Left forelimb (tissue), 1 donor: Measurements from ENCODE around the gene GOLGA6C.
"Not testable (repeated sequence)": the region's sequence is repeated elsewhere in the genome, so short reads cannot be mapped to it uniquely, and the experiment has no call there.

Experiments used
- DNase-seq: peaks from one replicate; pipeline ENCODE4 v3.0.0-alpha.2; 2018; ENCODE audit warnings: low spot score

The GOLGA6C gene

DNA sequence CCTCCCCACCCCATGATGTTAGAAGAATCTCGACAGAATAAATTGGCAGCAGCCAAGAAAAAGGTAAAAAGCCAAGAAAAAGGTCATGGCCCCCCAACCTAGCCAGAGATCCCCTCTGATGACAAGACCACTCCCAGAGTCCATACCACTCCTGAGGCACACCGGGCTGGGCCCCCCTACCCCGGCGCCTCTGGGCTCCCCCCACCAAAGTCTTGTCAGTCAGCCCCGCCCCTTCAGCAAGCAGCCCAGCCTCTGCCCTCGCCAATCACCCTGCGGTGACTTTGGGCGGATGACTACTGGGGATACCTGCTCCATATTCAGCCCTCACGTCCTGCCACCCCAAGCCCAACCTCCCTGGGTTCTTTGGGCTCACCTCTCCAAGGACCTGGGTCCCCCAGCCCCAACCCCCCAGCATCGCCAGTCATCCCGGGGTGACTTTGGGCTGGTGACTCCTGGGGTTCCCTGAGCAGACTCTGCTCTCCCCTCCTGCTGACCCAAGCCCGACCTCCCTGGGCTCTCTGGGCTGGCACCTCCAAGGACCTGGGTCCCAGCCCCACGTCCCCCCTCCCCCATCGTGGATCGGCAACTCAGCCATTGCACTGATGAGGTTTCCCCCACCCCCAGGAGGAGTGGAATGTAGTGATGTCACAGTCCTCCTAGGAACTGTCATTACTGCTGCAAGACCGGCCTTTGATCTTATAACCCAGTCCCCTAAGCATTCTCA is 648 bp downstream of the GOLGA6C start:
- not testable (repeated sequence) for DNase-seq

DNA sequence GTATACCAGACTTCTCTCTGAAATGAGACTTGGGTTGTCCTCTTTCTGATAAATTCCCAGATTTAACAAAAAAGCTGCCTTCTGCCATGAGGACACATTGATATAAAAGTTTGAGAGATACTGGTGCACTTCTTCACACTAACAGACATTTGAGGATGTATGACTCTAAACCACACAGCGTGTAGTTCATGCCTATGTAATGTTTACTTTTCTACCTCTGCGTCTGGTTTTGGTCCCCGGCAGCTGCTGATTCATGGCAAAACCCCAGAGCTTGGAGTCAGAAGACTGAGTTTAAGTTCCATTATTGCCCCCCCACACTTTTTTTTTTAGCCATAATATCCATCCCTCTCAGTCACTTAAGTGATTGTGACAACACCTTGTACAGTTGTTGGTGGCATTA is 1.7 kb downstream of the GOLGA6C start:
- DNase-seq, result not testable (repeated sequence)

- DNase-seq, result not testable (repeated sequence)
Measured at GRCh38 chr15:75273751-75274359, 15.7 kb downstream of the GOLGA6C start.

GRCh38 chr15:75274509-75275107 is 16.5 kb downstream of the GOLGA6C start:
- DNase-seq, result peak; percentile 65

GRCh38 chr15:75275617-75276016 is 17.5 kb downstream of the GOLGA6C start:
- not testable (repeated sequence) for DNase-seq

- not testable (repeated sequence) for DNase-seq
Measured at GRCh38 chr15:75278497-75278896, 20.4 kb downstream of the GOLGA6C start.

- not testable (repeated sequence) for DNase-seq
Measured at GRCh38 chr15:75282572-75282971, 24.4 kb downstream of the GOLGA6C start, which contains the start of gene GOLGA6D. TSS of gene GOLGA6D (plus strand) at chr15:75282835. CDS start at chr15:75282876, 41 bp downstream.

DNA sequence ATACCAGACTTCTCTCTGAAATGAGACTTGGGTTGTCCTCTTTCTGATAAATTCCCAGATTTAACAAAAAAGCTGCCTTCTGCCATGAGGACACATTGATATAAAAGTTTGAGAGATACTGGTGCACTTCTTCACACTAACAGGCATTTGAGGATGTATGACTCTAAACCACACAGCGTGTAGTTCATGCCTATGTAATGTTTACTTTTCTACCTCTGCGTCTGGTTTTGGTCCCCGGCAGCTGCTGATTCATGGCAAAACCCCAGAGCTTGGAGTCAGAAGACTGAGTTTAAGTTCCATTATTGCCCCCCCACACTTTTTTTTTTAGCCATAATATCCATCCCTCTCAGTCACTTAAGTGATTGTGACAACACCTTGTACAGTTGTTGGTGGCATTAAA is 26.0 kb downstream of the GOLGA6C start:
- not testable (repeated sequence) for DNase-seq

- not testable (repeated sequence) for DNase-seq
Measured at GRCh38 chr15:75293660-75294059, 35.5 kb downstream of the GOLGA6C start.

- not testable (repeated sequence) for DNase-seq
Measured at GRCh38 chr15:75298541-75299310, 40.6 kb downstream of the GOLGA6C start.

DNA sequence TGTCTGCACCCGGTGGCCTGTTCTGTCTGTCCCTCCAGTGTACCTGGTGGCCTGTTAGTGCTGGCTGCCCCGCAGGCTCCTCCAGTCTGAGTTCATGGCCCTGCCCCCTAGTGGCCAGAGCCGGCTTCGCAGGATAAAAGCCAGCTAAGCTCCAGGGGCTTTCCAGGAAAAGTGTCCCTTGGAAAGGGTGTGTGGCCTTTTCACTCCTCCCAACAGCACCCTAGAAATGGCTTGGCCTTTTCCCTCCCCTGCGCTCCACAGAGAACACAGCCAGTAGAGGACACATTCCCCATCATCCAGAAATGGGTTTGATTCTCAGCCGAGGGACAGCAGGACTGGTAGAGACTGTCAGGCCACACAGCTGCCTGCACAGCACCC is 41.2 kb downstream of the GOLGA6C start:
- not testable (repeated sequence) for DNase-seq

- DNase-seq, result not testable (repeated sequence)
Measured at GRCh38 chr15:75300026-75300425, 41.9 kb downstream of the GOLGA6C start.

GRCh38 chr15:75302318-75302717 is 44.2 kb downstream of the GOLGA6C start:
- DNase-seq, result no peak

DNA sequence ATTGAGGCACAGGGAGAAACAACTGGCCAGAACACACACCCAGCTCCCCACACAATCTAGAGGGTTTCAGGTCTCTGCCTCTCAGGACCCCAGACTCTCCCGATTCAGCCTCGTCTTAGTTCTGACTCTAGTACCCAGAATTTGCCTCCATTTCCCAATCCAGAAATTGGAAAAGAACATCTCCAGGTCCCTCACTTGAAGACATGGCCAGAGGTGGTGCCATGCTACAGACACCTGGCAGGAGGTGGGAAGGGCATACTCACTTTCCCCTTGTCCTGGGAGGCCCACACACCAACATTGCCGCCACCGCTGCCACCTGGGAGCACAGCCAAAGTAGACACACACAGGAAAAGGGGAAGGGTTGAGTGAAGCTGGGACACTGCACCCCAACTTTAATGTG is 44.6 kb downstream of the GOLGA6C start:
- not testable (repeated sequence) for DNase-seq

GRCh38 chr15:75306188-75306587 is 48.1 kb downstream of the GOLGA6C start:
- DNase-seq, result no peak

DNA sequence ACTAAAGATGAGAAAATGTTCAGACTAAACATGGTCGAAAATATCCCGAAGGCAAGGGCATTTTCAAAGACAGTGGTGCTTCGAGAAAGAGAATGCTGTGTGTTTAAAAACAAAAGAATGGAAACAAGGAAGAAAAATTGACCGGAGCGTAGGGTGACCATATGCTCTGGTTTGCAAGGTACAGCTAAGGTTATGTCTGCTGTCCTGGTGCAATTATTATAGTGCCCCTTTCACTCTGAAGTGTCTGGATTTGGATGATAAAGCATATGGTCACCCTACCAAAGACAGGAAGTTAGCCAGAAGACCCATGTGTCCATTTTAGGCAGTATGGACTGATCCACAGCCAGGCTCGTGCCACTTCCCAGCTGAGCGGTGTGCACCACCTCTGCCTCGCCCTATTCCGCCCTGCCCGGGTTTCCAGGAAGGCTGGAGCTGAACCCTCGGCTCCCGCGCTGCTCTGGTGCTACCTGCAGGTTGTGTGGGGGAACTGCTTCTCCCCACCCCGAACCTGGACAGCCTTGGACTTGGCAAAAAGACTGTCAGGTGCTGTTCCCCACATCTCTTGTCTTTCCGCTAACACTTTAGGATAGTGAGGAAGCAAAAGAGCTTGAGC is 49.8 kb downstream of the GOLGA6C start:
- no peak for DNase-seq

DNA sequence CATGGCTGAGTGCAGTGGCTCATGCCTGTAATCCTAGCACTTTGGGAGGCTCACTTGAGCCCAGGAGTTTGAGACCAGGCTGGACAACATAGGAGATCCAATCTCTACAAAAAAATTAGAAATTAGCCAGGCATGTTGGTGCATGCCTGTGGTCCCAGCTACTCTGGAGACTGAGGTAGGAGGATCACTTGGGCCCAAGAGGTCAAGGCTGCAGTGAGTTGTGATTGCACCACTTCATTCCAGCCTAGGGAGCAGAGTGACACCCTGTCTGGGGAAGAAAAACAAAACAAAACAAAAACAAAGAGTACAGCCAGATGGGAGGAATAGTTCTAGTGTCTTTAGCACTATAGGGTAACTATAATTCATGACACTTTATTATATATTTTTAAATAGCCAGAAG is 51.6 kb downstream of the GOLGA6C start:
- no peak for DNase-seq

DNA sequence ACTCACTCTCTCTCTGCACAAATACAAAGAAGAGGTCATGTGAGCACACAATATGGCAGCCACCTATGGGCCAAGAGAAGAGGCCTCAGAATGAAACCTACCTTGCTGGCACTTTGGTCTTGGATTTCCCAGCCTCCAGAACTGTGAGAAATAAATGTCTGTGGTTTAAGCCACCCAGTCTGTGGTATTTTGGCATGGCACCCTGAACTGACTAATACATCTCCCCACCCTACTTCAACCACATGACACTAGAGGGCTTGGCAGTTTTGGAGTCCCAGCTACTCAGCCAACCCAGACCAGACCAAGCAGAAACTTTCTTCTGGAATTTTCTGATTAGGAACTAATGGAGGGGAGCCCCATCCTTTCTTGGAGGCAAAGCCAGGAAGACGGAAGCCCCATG is 54.4 kb downstream of the GOLGA6C start:
- DNase-seq, result not testable (repeated sequence)

DNA sequence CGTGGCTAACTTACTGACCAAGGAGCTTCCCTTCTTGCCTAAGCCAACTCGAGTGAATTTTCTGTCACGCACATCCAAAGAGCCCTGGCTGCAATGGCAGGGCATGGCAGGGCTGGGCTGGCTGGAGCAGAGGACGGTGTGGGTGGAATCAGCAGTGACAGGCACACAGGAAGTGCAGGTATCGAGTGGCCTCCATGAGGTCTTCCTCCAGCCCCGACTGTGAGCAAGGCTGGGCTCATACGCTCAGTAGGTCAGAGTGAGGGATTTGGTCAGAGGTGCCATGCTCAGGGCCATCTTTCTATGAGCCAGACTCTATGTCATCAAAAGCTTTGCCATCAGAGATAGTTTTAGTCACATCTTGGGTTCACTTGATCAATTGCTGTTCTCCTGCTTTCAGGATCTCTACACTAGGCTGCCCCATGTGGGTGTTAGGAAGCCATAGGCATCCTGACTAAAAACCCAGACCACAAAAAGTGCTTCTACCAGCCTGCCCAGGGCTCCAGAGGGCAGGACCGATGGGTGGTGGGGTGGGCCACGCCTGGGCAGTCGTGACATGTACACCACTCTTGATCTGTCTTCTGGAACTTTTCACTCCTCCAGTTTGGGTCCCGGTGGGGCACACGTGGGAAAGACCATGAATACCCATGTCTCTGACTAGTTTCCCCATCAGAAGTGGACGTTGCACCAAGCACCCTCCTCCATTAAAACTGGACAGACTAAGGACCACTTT is 55.1 kb downstream of the GOLGA6C start:
- peak; percentile 60 for DNase-seq

DNA sequence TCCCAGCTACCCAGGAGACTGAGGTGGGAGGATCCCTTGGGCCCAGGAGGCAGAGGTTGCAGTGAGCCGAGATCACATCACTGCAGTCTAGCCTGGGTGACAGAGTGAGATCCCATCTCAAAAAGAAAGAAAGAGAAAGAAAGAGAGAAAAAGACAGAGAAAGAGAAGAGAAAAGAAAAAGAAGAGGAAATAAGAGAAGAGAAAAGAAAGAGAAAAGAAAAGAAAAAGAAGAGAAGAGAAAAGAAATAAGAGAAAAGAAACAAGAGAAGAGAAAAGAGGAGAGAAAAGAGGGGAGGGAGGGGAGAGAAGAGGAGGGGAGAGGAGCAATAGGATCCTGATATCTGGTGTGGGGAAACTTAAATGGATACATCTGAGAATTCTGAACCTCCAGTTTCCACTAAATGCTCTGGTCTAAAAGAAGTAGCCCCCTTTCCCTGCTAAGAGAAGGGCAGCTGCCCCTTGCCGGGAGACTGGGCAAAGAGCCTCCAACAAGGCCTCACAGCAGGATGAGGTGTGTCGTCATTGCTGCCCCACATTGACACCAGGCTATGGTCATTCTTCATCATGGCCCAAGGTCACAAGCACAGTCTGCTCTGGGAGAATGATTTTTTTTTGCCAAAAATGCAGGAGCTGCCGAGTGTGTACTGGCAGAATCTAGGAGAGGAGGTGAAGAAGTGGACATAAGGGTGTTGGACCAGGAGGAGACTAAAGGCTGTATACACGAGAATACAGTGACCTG is 56.6 kb downstream of the GOLGA6C start:
- DNase-seq, result peak; percentile 2
